K562 (cell line): ENCODE measurements around the gene RIIAD1. TPM values are rescaled to one million over a fixed set of nuclear protein-coding genes. Genes with fewer than 3 reads are reported as not detected.
A peak's percentile ranks its signal among the peaks of the same experiment; 100 is the strongest.

Experiments used
- CEBPB ChIP-seq: fragments of 450-650 bp; IDR thresholded peaks from 2 replicates; pipeline ENCODE4 v1.6.1; 2016; ENCODE audit warnings: missing genetic modification characterization, missing compliant biosample characterization
- CHD1 ChIP-seq: fragments of 200-600 bp; sonication (generic); IDR thresholded peaks from one replicate; pipeline ENCODE4 v1.6.1; 2012; ENCODE audit warnings: mild to moderate bottlenecking, moderate library complexity, low read length, inconsistent platforms
- GABPA ChIP-seq: fragments of 200-800 bp; sonication (Bioruptor generic); conservative IDR thresholded peaks from 2 replicates; pipeline ENCODE4 v1.6.1; 2016; ENCODE audit warnings: low read depth, missing genetic modification characterization, missing compliant biosample characterization
- HDAC8 ChIP-seq: fragments of 450-650 bp; IDR thresholded peaks from 2 replicates; pipeline ENCODE4 v1.6.1; 2016; ENCODE audit warnings: mild to moderate bottlenecking, missing genetic modification characterization, moderate library complexity, missing compliant biosample characterization
- L3MBTL2 ChIP-seq: fragments of 450-650 bp; IDR thresholded peaks from 2 replicates; pipeline ENCODE4 v1.6.1; 2016; ENCODE audit warnings: mild to moderate bottlenecking, moderate library complexity
- MIER1 ChIP-seq: fragments of 450-650 bp; IDR thresholded peaks from 2 replicates; pipeline ENCODE4 v1.6.1; 2016; ENCODE audit warnings: antibody characterized with exemption, mild to moderate bottlenecking, low read depth
- MYBL2 ChIP-seq, 2 experiments: fragments of 450-650 bp in 1 of 2; sonication (generic) in 1 of 2; formaldehyde crosslinking in 1 of 2; IDR thresholded peaks; 2 replicates each; pipeline versions ENCODE4 v1.6.1 to v1.8.1; 2017 to 2022; ENCODE audit warnings: borderline replicate concordance in 1 of 2, inconsistent platforms in 1 of 2, low read depth in 1 of 2, mild to moderate bottlenecking in 1 of 2, missing genetic modification reagents in 1 of 2, moderate library complexity in 1 of 2
- NFIC ChIP-seq: fragments of 450-650 bp; IDR thresholded peaks from 2 replicates; pipeline ENCODE4 v1.6.1; 2017; ENCODE audit warnings: mild to moderate bottlenecking, inconsistent platforms
- RBBP5 ChIP-seq: fragments of 200-600 bp; sonication (generic); IDR thresholded peaks from 2 replicates; pipeline ENCODE4 v1.6.1; 2012; ENCODE audit warnings: borderline replicate concordance, mild to moderate bottlenecking, low read length, control low read depth, inconsistent platforms; ENCODE audit not compliant: insufficient read depth, poor library complexity, severe bottlenecking
- RCOR1 ChIP-seq, 2 experiments: IDR thresholded peaks; 2 replicates each; pipeline ENCODE4 v1.6.1; 2012; ENCODE audit warnings: low read depth in 2 of 2, low read length in 2 of 2, borderline replicate concordance in 1 of 2, improper control_type of control experiment in 1 of 2
- SETDB1 ChIP-seq: IDR thresholded peaks from one replicate; pipeline ENCODE4 v1.6.1; 2012; ENCODE audit warnings: low read length, control low read depth, inconsistent platforms
- SMARCC2 ChIP-seq: fragments of 450-650 bp; IDR thresholded peaks from 2 replicates; pipeline ENCODE4 v1.6.1; 2017; ENCODE audit warnings: antibody characterized with exemption, moderate library complexity, mild to moderate bottlenecking, low read depth
- SMARCE1 ChIP-seq: fragments of 450-650 bp; IDR thresholded peaks from 2 replicates; pipeline ENCODE4 v1.7.1; 2016; ENCODE audit warnings: mild to moderate bottlenecking
- SP1 ChIP-seq: sonication (generic); formaldehyde crosslinking; IDR thresholded peaks from 2 replicates; pipeline ENCODE4 v1.8.1; 2022; ENCODE audit warnings: mild to moderate bottlenecking, missing genetic modification reagents
- TAF7 ChIP-seq: fragments of 450-650 bp; IDR thresholded peaks from 2 replicates; pipeline ENCODE4 v1.6.1; 2016; ENCODE audit warnings: missing genetic modification characterization, missing compliant biosample characterization
- ZNF24 ChIP-seq: fragments of 450-650 bp; IDR thresholded peaks from 2 replicates; pipeline ENCODE4 v1.6.1; 2016
- ZNF584 ChIP-seq: fragments of 200-800 bp; sonication (Bioruptor generic); IDR thresholded peaks from 2 replicates; pipeline ENCODE4 v1.6.1; 2016; ENCODE audit warnings: low read depth, mild to moderate bottlenecking, missing genetic modification characterization, missing compliant biosample characterization
- polyA plus RNA-seq, 8 experiments: library from polyadenylated mRNA; depleted of rRNA in 4 of 8; stranded (reverse) in 5 of 8; unstranded in 3 of 8; fragments of >200 nt; fragmentation: Nextera tagmentation in 2 of 8; fragmentation: Illumina TruSeq in 1 of 8; extraction: Ambion mirVana in 2 of 8; extraction: Trizol in 1 of 8; gene quantifications; 2 replicates each; pipeline versions ENCODE4 v1.2.1 to v1.2.3, GENCODE V29; 2011 to 2014; ENCODE audit warnings: inconsistent platforms in 1 of 8, missing spikeins in 1 of 8
- total RNA-seq, 7 experiments: library from RNA; depleted of rRNA in 6 of 7; stranded (reverse); fragments of >200 nt in 6 of 7; fragmentation: Illumina TruSeq in 2 of 7; extraction: Trizol in 2 of 7; gene quantifications; 2 replicates each; pipeline versions ENCODE4 v1.2.1 to v1.2.3, GENCODE V29; 2011 to 2021; ENCODE audit warnings: low replicate concordance in 1 of 7
- TF ChIP-seq, protein P1 (sequence below): fragments of 450-650 bp; formaldehyde crosslinking; IDR thresholded peaks from 2 replicates; pipeline ENCODE4 v1.4.0; 2022; ENCODE audit warnings: missing genetic modification characterization
- TF ChIP-seq, protein P2 (sequence below): sonication (generic); formaldehyde crosslinking; IDR thresholded peaks from 2 replicates; pipeline ENCODE4 v1.9.0; 2022; ENCODE audit warnings: mild to moderate bottlenecking, missing genetic modification reagents
- TF ChIP-seq, protein P3 (sequence below): fragments of 150-350 bp; IDR thresholded peaks from 2 replicates; pipeline ENCODE4 v1.6.1; 2014; ENCODE audit warnings: low read depth, mild to moderate bottlenecking, low read length, borderline replicate concordance

RIIAD1 gene
- total and polyA plus RNA-seq, 9 of the 15 experiments (the other 6 are each of a cell fraction or from before 2014, with no cell fraction given) = not detected

DNA sequence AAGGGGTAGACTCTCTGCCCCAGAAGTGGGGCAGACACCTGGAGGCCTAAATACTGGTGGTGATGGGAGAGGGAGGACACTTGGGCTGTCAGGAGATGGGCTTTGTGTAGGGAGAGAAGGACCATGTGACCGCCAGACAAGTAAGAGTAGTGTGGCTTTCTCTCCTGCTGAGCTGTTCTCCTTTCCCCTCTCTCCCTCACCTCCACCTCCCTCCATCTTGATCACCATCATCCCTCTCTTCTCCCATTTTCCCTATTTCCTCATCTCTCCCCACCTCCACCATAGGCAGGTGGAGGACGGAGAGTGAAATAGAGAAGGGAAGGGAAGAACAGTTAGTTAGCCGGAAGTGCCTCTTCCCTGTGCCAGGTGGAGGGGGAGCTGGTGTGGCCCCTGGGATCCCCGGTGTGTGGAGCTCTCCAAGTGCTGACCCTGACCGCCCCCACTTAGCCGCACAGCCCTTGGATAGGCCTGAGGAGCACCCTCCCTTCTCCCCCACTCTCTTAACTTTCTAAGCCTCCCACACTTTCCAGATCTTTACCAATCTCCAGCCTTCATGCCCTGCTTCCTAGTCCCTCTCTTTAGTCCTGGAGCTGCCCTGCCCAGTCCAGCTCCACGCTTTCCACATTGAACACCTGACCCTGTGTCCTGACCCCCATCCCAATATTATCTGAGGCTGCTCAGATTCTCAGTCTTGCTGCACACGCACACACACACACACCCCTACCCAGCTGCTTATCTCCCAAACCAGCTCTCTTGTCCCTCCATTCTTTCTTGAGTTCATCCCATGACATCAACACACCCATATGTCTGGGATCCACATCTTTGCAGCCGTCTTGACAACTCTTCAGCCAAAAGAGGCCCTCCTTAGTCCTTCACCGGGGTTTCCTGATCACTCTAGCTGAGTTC, 6.2 kb upstream of the RIIAD1 start (continued):
- TF ChIP-seq GABPA (no peak), CEBPB (no peak), RBBP5 (no peak), L3MBTL2 (no peak), SMARCC2 (0 out of 2 replicates have a peak, but pooled peaks have one; percentile 20), TAF7 (tag) (no peak), RCOR1 (IDR thresholded peaks at IDR 0.05; ENCODE audit: borderline replicate concordance in 1 of 2, low read depth in 2 of 2, low read length in 2 of 2) (peak; percentile 65 to 84), SMARCE1 (peak; percentile 60), SP1 (CRISPR knock-in tag) (no peak), HDAC8 (tag) (no peak), MYBL2 (IDR thresholded peaks at IDR 0.05; ENCODE audit: low read depth) (no peak), MYBL2 (CRISPR knock-in tag; IDR thresholded peaks at IDR 0.05; ENCODE audit: borderline replicate concordance) (no peak), NFIC (peak; percentile 88), MIER1 (peak; percentile 86), SETDB1 (no peak), ZNF24 (no peak), CHD1 (no peak), ZNF584 (CRISPR knock-in tag) (peak; percentile 42; the same call in 1 of the 2 replicates)
- TF ChIP-seq, protein P1, sequence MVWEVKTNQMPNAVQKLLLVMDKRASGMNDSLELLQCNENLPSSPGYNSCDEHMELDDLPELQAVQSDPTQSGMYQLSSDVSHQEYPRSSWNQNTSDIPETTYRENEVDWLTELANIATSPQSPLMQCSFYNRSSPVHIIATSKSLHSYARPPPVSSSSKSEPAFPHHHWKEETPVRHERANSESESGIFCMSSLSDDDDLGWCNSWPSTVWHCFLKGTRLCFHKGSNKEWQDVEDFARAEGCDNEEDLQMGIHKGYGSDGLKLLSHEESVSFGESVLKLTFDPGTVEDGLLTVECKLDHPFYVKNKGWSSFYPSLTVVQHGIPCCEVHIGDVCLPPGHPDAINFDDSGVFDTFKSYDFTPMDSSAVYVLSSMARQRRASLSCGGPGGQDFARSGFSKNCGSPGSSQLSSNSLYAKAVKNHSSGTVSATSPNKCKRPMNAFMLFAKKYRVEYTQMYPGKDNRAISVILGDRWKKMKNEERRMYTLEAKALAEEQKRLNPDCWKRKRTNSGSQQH = peak; percentile 86; the same call in 1 of the 2 replicates
- TF ChIP-seq, protein P2, sequence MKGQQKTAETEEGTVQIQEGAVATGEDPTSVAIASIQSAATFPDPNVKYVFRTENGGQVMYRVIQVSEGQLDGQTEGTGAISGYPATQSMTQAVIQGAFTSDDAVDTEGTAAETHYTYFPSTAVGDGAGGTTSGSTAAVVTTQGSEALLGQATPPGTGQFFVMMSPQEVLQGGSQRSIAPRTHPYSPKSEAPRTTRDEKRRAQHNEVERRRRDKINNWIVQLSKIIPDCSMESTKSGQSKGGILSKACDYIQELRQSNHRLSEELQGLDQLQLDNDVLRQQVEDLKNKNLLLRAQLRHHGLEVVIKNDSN (CRISPR knock-in tag) = no peak
- TF ChIP-seq, protein P3, sequence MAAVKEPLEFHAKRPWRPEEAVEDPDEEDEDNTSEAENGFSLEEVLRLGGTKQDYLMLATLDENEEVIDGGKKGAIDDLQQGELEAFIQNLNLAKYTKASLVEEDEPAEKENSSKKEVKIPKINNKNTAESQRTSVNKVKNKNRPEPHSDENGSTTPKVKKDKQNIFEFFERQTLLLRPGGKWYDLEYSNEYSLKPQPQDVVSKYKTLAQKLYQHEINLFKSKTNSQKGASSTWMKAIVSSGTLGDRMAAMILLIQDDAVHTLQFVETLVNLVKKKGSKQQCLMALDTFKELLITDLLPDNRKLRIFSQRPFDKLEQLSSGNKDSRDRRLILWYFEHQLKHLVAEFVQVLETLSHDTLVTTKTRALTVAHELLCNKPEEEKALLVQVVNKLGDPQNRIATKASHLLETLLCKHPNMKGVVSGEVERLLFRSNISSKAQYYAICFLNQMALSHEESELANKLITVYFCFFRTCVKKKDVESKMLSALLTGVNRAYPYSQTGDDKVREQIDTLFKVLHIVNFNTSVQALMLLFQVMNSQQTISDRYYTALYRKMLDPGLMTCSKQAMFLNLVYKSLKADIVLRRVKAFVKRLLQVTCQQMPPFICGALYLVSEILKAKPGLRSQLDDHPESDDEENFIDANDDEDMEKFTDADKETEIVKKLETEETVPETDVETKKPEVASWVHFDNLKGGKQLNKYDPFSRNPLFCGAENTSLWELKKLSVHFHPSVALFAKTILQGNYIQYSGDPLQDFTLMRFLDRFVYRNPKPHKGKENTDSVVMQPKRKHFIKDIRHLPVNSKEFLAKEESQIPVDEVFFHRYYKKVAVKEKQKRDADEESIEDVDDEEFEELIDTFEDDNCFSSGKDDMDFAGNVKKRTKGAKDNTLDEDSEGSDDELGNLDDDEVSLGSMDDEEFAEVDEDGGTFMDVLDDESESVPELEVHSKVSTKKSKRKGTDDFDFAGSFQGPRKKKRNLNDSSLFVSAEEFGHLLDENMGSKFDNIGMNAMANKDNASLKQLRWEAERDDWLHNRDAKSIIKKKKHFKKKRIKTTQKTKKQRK = no peak
